Nephron (organoid): ENCODE results near the gene STAM2.
"Not testable (repeated sequence)": the region's sequence is repeated elsewhere in the genome, so short reads cannot be mapped to it uniquely, and the experiment has no call there.

Experiments
- H3K27ac Mint-ChIP-seq, 3 experiments: 2 replicates each; pipeline ENCODE4 v1.8.0; 2020; ENCODE audit warnings: mixed read lengths in 3 of 3, mild to moderate bottlenecking in 2 of 3, moderate library complexity in 1 of 3
- H3K27me3 Mint-ChIP-seq: 2 replicates; pipeline ENCODE4 v1.8.0; 2021; ENCODE audit warnings: low read depth, mild to moderate bottlenecking, moderate library complexity, mixed read lengths
- H3K36me3 Mint-ChIP-seq: 2 replicates; pipeline ENCODE4 v1.8.0; 2020; ENCODE audit warnings: low read depth, mixed read lengths
- H3K4me1 Mint-ChIP-seq: 2 replicates; pipeline ENCODE4 v1.8.0; 2020; ENCODE audit warnings: mixed read lengths
- H3K4me3 Mint-ChIP-seq, 3 experiments: 2 replicates each; pipeline ENCODE4 v1.8.0; 2020; ENCODE audit warnings: mild to moderate bottlenecking in 3 of 3, mixed read lengths in 3 of 3, moderate library complexity in 2 of 3
- H3K9me3 Mint-ChIP-seq: 2 replicates; pipeline ENCODE4 v1.8.0; 2020; ENCODE audit warnings: mixed read lengths
- CTCF ChIP-seq, 3 experiments: fragments of 200-600 bp; sonication (generic); IDR thresholded peaks; one replicate each; pipeline ENCODE4 v1.5.0; 2021; ENCODE audit warnings: antibody characterized with exemption in 3 of 3; ENCODE audit not compliant: unreplicated experiment in 3 of 3

The STAM2 gene

GRCh38 chr2:152122161-152122560 is 53.4 kb downstream of the STAM2 start:
- H3K27me3 Mint-ChIP-seq = no peaks in the 10 kb centered on the region
- H3K4me3 Mint-ChIP-seq = no peak overlapping the region
- no peak for TF ChIP-seq CTCF (IDR thresholded peaks at IDR 0.05; ENCODE audit: unreplicated experiment in 3 of 3)
- H3K27ac Mint-ChIP-seq = no peak overlapping the region
- no peaks in the 10 kb centered on the region for H3K9me3 Mint-ChIP-seq
- peaks cover 25% of the 10 kb centered on the region for H3K36me3 Mint-ChIP-seq
- H3K4me1 Mint-ChIP-seq = no peaks in the 10 kb centered on the region

- H3K36me3 Mint-ChIP-seq = peaks cover 29% of the 10 kb centered on the region
- H3K4me1 Mint-ChIP-seq = no peaks in the 10 kb centered on the region
- no peaks in the 10 kb centered on the region for H3K9me3 Mint-ChIP-seq
- no peak overlapping the region for H3K4me3 Mint-ChIP-seq
- no peak for TF ChIP-seq CTCF (IDR thresholded peaks at IDR 0.05; ENCODE audit: unreplicated experiment in 3 of 3)
- no peak overlapping the region for H3K27ac Mint-ChIP-seq
- no peaks in the 10 kb centered on the region for H3K27me3 Mint-ChIP-seq
Measured at GRCh38 chr2:152120430-152120829, 55.1 kb downstream of the STAM2 start.

DNA sequence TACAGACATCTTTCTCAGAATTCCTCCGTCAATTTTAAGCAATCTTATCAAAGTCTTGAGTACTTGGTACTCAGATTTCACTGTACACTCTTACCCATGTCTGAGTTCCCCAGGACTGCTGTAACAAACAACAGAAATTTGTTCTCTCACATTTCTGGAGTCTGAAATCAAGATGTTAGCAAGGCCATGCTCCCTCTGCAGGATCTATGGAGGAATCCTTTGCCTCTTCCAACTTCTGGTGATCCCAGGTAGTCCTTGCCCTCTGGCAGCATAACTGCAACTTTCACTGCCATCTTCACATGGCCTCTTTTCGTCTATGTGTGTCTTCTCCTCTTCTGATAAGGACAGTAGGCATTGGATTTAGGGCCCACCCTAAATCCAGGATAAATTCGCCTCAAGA is 59.6 kb downstream of the STAM2 start:
- no peak overlapping the region for H3K4me3 Mint-ChIP-seq
- no peaks in the 10 kb centered on the region for H3K27me3 Mint-ChIP-seq
- H3K27ac Mint-ChIP-seq = no peak overlapping the region
- H3K9me3 Mint-ChIP-seq = no peaks in the 10 kb centered on the region
- TF ChIP-seq CTCF (IDR thresholded peaks at IDR 0.05; ENCODE audit: unreplicated experiment in 3 of 3) = no peak
- no peaks in the 10 kb centered on the region for H3K4me1 Mint-ChIP-seq
- peaks cover 11% of the 10 kb centered on the region for H3K36me3 Mint-ChIP-seq

GRCh38 chr2:152114366-152114765 is 61.2 kb downstream of the STAM2 start:
- H3K27me3 Mint-ChIP-seq = no peaks in the 10 kb centered on the region
- no peak overlapping the region for H3K4me3 Mint-ChIP-seq
- H3K9me3 Mint-ChIP-seq = no peaks in the 10 kb centered on the region
- no peak for TF ChIP-seq CTCF (IDR thresholded peaks at IDR 0.05; ENCODE audit: unreplicated experiment in 3 of 3)
- H3K4me1 Mint-ChIP-seq = no peaks in the 10 kb centered on the region
- H3K27ac Mint-ChIP-seq = no peak overlapping the region
- H3K36me3 Mint-ChIP-seq = peaks cover 11% of the 10 kb centered on the region

- H3K27ac Mint-ChIP-seq, H3K9me3 Mint-ChIP-seq, H3K36me3 Mint-ChIP-seq, H3K27me3 Mint-ChIP-seq, H3K4me3 Mint-ChIP-seq, H3K4me1 Mint-ChIP-seq: not testable (repeated sequence)
Measured at GRCh38 chr2:152107140-152107539, 68.4 kb downstream of the STAM2 start.

DNA sequence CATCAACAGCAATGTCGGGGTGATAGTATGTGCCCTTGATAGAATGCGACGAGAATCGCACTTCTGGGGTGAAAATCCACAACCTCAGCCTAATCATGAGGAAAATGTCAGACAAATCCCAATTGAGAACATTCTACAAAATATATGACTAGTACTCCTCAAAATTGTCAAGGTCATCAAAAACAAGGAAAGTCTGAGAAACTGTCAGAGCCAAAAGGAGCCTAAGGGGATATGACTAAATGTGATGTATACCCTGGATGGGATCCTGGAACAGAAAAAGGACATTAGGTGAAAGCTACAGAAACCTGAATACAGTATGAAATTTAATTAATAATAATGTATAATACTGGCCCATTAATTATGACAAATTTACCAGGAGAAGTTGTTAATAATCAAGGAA is 69.1 kb downstream of the STAM2 start:
- no peaks in the 10 kb centered on the region for H3K9me3 Mint-ChIP-seq
- no peaks in the 10 kb centered on the region for H3K36me3 Mint-ChIP-seq
- no peak overlapping the region for H3K27ac Mint-ChIP-seq
- TF ChIP-seq CTCF (IDR thresholded peaks at IDR 0.05; ENCODE audit: unreplicated experiment in 3 of 3) = no peak
- H3K4me3 Mint-ChIP-seq = no peak overlapping the region
- peaks cover 12% of the 10 kb centered on the region for H3K27me3 Mint-ChIP-seq
- H3K4me1 Mint-ChIP-seq = no peaks in the 10 kb centered on the region
